Measurements from ENCODE around the gene PXDN.

PXDN gene

DNA sequence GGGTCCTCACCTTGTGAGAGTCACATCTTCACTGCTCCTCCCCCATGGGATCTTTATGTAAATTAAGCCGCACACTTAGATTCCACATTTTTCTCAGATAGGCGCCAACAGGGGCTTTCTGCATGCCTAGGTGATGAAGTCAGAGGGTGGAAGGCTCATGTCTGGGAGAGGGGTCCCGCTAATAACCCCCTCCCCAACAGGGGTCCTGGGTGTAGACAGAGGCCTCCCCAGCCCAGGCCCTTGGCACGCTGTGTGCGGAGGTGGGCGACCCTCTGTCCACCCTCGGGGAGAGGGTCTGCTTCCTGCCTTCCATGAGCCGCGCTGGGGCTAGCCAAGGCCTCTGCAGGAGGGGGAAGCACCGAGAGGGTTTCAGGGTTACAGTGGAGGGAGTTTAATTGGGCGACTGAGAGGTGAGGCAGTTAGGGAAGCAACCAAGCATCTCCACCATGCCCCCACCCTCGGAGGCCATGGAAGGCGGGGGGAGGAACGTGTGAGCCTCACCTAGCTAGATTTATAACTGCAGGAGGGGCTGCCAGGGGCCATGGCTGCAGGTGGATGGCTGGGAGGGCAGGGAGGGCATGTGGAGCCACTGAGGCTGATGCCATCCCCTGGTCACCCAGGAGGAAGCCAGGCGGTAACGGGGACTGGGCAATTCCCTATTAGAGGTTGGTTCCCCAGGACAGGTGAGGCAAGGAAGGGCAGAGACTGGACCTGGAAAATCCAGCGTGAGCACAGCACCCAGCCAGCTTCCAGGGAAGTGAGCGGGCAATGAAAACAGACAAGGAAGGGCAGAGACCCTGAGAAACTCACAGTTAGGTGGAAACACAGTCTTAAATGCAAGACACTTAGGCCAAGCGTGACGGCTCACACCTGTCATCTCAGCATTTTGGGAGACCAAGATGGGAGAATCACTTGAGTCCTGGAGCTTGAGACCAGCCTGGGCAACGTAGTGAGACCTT is 7.7 kb upstream of the PXDN start:
- DNase-seq (ENCODE audit: low read depth): no peak
- H3K4me3 ChIP-seq (ENCODE audit: low read depth, low read length): no peak overlapping the region
- no peak for TF ChIP-seq CTCF (conservative IDR thresholded peaks at IDR 0.05; ENCODE audit: low read depth, low read length)

- peak; percentile 95 for TF ChIP-seq CTCF (conservative IDR thresholded peaks at IDR 0.05; ENCODE audit: low read depth, low read length)
- DNase-seq (ENCODE audit: low read depth): peak; percentile 91
- no peak overlapping the region for H3K4me3 ChIP-seq (ENCODE audit: low read depth, low read length)
These were observed 6.8 kb upstream of the PXDN start for GRCh38 chr2:1750933-1751766.

DNA sequence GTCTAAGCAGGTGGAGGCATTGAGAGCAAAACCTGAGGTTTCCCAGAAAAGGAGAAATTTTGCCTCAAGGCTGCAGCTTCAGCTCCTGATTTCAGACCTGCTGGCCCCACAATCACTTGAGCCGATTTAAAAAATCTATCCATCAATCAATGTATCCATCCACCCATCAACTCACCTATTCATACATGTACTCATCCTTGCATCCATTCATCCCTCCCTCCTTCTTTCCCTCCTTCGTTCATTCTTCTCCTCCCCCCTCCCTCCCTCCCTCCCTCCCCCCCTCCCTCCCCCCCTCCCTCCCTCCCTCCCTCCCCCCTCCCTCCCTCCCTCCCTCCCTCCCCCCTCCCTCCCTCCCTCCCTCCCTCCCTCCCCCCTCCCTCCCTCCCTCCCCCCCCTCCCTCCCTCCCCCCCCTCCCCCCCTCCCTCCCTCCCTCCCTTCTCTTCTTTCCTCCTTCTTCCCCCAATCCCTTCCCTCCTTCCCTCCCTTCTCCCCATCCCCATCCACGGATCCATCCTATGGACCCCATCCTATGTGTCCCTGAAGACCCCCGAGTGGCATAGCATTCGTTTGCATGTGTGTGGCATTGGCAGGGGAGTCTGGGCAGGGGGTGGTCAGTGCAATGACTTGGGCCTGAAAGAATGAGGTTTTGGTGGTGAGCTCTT is 6.1 kb upstream of the PXDN start:
- TF ChIP-seq CTCF (conservative IDR thresholded peaks at IDR 0.05; ENCODE audit: low read depth, low read length): no peak

DNA sequence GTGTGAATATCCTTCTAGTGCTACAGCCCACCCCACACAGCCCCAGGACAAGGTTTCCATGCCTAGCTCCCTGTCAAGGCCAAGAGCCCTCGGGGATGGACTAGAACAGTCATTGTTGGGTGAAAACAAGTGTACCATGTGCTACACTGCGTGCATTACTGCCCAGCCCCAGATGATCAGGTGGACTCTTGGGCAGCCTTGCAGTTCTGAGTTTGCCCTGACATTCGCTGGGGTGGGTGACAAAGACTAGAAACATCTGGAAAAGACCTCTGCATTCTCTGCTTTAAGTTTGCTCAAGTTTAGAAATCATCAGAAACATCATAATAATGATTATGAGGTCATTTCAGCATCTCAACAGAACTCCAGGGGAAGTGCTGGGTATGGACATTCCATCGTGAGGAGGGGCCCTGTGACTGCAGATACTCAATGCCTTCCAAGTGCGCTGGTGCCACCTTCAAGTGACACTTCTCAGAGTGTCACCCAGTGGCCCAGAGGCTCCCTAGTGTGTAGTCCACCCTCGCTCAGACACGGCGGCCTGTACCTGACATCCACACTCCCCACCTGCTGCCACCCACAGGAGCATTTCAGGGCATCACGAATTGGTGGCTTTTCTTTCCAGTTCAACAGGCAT is 5.3 kb upstream of the PXDN start:
- no peak for DNase-seq (ENCODE audit: low read depth)
- no peak for TF ChIP-seq CTCF (conservative IDR thresholded peaks at IDR 0.05; ENCODE audit: low read depth, low read length)
- no peak overlapping the region for H3K4me3 ChIP-seq (ENCODE audit: low read depth, low read length)

More for the DNA sequence above, 6.1 kb upstream of the PXDN start:
- no peak for DNase-seq (ENCODE audit: low read depth)
- H3K4me3 ChIP-seq (ENCODE audit: low read depth, low read length): no peak overlapping the region

DNA sequence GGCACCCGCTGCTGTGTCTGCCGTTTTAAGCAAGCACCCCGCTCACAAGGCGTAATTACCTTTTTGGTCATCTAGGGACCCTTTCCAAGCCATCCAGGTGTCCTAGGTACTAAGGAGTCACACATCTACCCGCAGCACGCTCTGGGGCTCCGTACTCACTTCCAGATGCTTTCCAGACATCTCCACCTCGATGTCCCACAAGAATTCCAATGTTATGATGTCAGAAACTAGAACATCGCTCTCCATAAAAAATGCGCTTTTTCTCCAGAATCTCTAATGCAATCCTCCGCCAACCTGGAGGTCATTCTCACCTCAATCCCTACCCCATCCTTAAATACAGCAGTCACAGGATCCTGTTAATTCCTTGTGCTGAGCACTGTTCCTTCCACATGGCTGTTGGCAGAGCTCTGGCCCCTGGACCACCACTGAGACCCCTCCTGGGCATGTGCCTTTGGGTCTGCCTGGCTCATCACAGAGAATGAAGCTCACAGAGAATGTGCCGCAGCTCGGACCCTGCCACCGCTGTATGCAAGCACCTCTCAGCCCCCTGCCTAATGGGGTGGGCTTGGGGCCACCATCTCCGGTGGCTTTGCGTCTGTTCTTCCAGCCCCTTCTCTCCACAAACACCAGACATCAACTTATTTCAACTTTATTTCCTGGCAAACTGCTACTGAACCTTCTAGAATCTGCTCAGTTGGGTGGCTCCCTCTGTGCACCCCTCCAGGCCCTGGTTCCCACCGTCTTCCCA is 4.6 kb upstream of the PXDN start:
- TF ChIP-seq CTCF (conservative IDR thresholded peaks at IDR 0.05; ENCODE audit: low read depth, low read length): no peak
- no peak for DNase-seq (ENCODE audit: low read depth)
- H3K4me3 ChIP-seq (ENCODE audit: low read depth, low read length): no peak overlapping the region

Data from choroid plexus epithelial cell (primary cell).